Large intestine (tissue), 3 donors: Measurements from ENCODE around the gene MAN1C1. TPM values are rescaled to one million over a fixed set of nuclear protein-coding genes. Genes with fewer than 3 reads are reported as not detected.
A peak's percentile ranks its signal among the peaks of the same experiment; 100 is the strongest.

Experiments used
- DNase-seq, 2 donors: peaks; one replicate each; pipeline versions ENCODE4 v3.0.0 to v3.0.0-alpha.2; 2013
- H3K27ac ChIP-seq: one replicate; pipeline ENCODE4 v1.5.1; 2013; ENCODE audit warnings: low read length
- H3K27me3 ChIP-seq: 2 replicates; pipeline ENCODE4 v1.6.1; 2013; ENCODE audit warnings: low read length; ENCODE audit not compliant: control insufficient read depth, insufficient read depth
- H3K36me3 ChIP-seq: 2 replicates; pipeline ENCODE4 v1.6.1; 2013; ENCODE audit warnings: low read length; ENCODE audit not compliant: control insufficient read depth, insufficient read depth
- H3K4me1 ChIP-seq: one replicate; pipeline ENCODE4 v1.6.1; 2013; ENCODE audit warnings: low read length; ENCODE audit not compliant: control insufficient read depth, insufficient read depth
- H3K4me3 ChIP-seq: one replicate; pipeline ENCODE4 v1.5.1; 2013; ENCODE audit warnings: low read length
- H3K9me3 ChIP-seq: one replicate; pipeline ENCODE4 v1.6.1; 2013; ENCODE audit warnings: mild to moderate bottlenecking, low read depth, low read length, moderate library complexity; ENCODE audit not compliant: control insufficient read depth
- WGBS: methylation state at CpG from one replicate; pipeline ENCODE4 v1.1.5; 2013; ENCODE audit warnings: low lambda C conversion rate; ENCODE audit not compliant: insufficient coverage; 5-methylcytosine and 5-hydroxymethylcytosine counted together
- polyA plus RNA-seq: library from polyadenylated mRNA; unstranded; fragments of 120-200 nt; gene quantifications from one replicate; pipeline ENCODE4 v1.2.1, GENCODE V29; 2013

MAN1C1 gene
- polyA plus RNA-seq, 1 donor, result 21.2 TPM

GRCh38 chr1:25770541-25771220, 154.1 kb downstream of the MAN1C1 start:
- Histone ChIP-seq H3K27me3 (no peaks in the 10 kb centered on the region), H3K4me3 (no peak overlapping the region), H3K27ac (peak overlapping the region; percentile 84), H3K4me1 (peaks cover 56% of the 10 kb centered on the region), H3K36me3 (no peaks in the 10 kb centered on the region), H3K9me3 (peaks cover 3% of the 10 kb centered on the region)
- 63% methylated on average over 4 of the region's 14 CpGs for WGBS
- no peak for DNase-seq

- Histone ChIP-seq H3K27me3 (no peaks in the 10 kb centered on the region), H3K36me3 (no peaks in the 10 kb centered on the region), H3K27ac (peak overlapping the region; percentile 84), H3K4me3 (peak overlapping the region; percentile 10), H3K9me3 (peaks cover 3% of the 10 kb centered on the region), H3K4me1 (peaks cover 56% of the 10 kb centered on the region)
- DNase-seq, result peak; percentile 80 to 92
- WGBS, result 20% methylated on average over 1 of the region's 34 CpGs
Measured at GRCh38 chr1:25771221-25772114, 154.9 kb downstream of the MAN1C1 start.

DNA sequence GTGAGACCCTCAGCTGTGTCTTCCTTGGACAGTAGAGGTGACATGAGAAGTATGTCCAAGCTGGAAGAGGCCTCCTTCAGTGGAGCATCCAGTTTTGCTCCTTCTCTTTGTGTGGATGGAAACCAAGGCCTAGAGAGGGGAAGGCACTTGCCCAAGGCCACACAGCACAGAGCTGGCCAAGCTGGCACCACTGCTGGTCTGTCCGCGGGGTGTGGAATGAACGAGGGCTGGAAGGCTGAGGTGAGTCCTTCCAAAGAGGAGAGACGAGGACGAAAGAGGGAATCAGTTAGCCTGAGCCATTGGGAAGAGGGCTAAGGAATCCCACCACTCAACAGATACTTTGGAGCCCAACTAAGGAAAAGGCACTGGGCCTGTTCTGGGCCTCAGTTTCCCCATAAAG, 155.6 kb downstream of the MAN1C1 start:
- no peak for DNase-seq
- peaks cover 3% of the 10 kb centered on the region for H3K9me3 ChIP-seq
- peak overlapping the region; percentile 84 for H3K27ac ChIP-seq
- WGBS, result 96% methylated on average over 5 of the region's 5 CpGs
- peak overlapping the region; percentile 10 for H3K4me3 ChIP-seq
- H3K4me1 ChIP-seq, result peaks cover 56% of the 10 kb centered on the region
- H3K27me3 ChIP-seq, result no peaks in the 10 kb centered on the region
- H3K36me3 ChIP-seq, result no peaks in the 10 kb centered on the region

GRCh38 chr1:25772692-25773245, 156.2 kb downstream of the MAN1C1 start:
- peaks cover 3% of the 10 kb centered on the region for H3K9me3 ChIP-seq
- H3K27ac ChIP-seq, result peak overlapping the region; percentile 4
- peaks cover 56% of the 10 kb centered on the region for H3K4me1 ChIP-seq
- no peak overlapping the region for H3K4me3 ChIP-seq
- no peaks in the 10 kb centered on the region for H3K36me3 ChIP-seq
- H3K27me3 ChIP-seq, result no peaks in the 10 kb centered on the region
- DNase-seq, result no peak
- no CpG with 5 or more reads among the region's 5 CpGs for WGBS

GRCh38 chr1:25773441-25774125, 157.0 kb downstream of the MAN1C1 start:
- H3K27me3 ChIP-seq, result no peaks in the 10 kb centered on the region
- WGBS, result no CpG with 5 or more reads among the region's 4 CpGs
- peak; percentile 51 to 71 for DNase-seq
- H3K9me3 ChIP-seq, result peaks cover 3% of the 10 kb centered on the region
- no peaks in the 10 kb centered on the region for H3K36me3 ChIP-seq
- H3K4me3 ChIP-seq, result peak overlapping the region; percentile 8
- H3K4me1 ChIP-seq, result peaks cover 56% of the 10 kb centered on the region
- peak overlapping the region; percentile 61 for H3K27ac ChIP-seq

- Histone ChIP-seq H3K27me3 (no peaks in the 10 kb centered on the region), H3K27ac (peak overlapping the region; percentile 47), H3K4me1 (peaks cover 57% of the 10 kb centered on the region), H3K4me3 (no peak overlapping the region), H3K9me3 (peaks cover 3% of the 10 kb centered on the region), H3K36me3 (no peaks in the 10 kb centered on the region)
- DNase-seq, result no peak
- no CpG with 5 or more reads among the region's 13 CpGs for WGBS
Measured at GRCh38 chr1:25774206-25774803, 157.7 kb downstream of the MAN1C1 start.

DNA sequence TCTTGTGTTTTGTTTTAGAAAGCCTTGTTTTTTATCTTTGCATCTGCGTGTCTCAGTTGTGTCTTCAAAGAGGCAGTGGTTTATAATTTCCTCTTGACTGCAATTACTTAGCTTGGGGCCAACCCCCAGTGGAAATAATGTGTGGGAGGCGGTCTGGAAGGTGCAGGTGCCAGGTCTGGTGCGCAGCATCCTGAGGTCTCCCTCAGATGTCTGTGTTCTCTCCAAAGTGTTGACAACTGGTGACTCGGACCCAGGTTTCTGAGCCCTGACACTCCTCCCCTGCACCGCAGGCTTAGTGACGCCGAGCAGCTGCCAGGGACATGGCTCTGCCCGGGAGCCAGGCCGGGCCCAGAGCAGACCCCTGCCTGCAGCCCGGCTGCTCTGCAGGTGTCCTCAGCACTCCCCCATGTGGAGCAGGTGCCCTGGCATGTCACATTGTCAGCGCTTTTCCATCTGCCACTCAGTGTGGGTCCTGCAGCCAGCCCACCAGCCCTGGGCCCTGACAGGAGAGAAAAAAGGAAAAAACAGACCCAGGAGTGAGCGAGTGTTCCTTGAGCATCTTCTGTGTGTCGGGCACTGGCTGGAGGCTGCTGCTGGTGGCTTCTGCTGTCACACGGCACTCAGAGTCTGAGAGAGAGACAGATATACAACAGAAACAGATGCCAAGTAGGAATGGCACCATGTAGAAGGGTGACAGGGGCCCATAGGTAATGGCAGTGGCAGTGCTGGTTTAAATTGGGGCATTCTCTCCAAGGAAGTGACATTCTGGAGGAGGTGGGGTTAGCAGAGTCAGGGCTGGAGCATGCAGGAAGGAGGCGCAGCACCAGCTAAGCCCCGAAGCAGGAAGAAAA, 158.6 kb downstream of the MAN1C1 start:
- WGBS, result no CpG with 5 or more reads among the region's 16 CpGs
- Histone ChIP-seq H3K4me3 (no peak overlapping the region), H3K27me3 (no peaks in the 10 kb centered on the region), H3K36me3 (no peaks in the 10 kb centered on the region), H3K27ac (no peak overlapping the region), H3K9me3 (no peaks in the 10 kb centered on the region), H3K4me1 (peaks cover 57% of the 10 kb centered on the region)
- peak in 1 of 2 donors; percentile 23 for DNase-seq

GRCh38 chr1:25779388-25779787, 162.8 kb downstream of the MAN1C1 start:
- no peaks in the 10 kb centered on the region for H3K9me3 ChIP-seq
- no peak overlapping the region for H3K4me3 ChIP-seq
- no peak overlapping the region for H3K27ac ChIP-seq
- no CpG with 5 or more reads among the region's 8 CpGs for WGBS
- H3K4me1 ChIP-seq, result peaks cover 31% of the 10 kb centered on the region
- H3K36me3 ChIP-seq, result peaks cover 6% of the 10 kb centered on the region
- DNase-seq, result peak in 1 of 2 donors; percentile 55
- no peaks in the 10 kb centered on the region for H3K27me3 ChIP-seq

GRCh38 chr1:25779894-25780293, 163.3 kb downstream of the MAN1C1 start:
- Histone ChIP-seq H3K4me3 (no peak overlapping the region), H3K27ac (no peak overlapping the region), H3K36me3 (peaks cover 11% of the 10 kb centered on the region), H3K4me1 (peaks cover 30% of the 10 kb centered on the region), H3K9me3 (no peaks in the 10 kb centered on the region), H3K27me3 (no peaks in the 10 kb centered on the region)
- no peak for DNase-seq
- 100% methylated on average over 2 of the region's 4 CpGs for WGBS
